HG02840 (cell line): ENCODE results near the gene COMMD3.

Experiments
- ATAC-seq: cut with Tn5 transposase; IDR thresholded peaks from one replicate; pipeline ENCODE4 v1.9.1; 2021; ENCODE audit warnings: mild to moderate bottlenecking, moderate library complexity, moderate number of reproducible peaks; ENCODE audit not compliant: unreplicated experiment, low FRiP score

Gene COMMD3

DNA sequence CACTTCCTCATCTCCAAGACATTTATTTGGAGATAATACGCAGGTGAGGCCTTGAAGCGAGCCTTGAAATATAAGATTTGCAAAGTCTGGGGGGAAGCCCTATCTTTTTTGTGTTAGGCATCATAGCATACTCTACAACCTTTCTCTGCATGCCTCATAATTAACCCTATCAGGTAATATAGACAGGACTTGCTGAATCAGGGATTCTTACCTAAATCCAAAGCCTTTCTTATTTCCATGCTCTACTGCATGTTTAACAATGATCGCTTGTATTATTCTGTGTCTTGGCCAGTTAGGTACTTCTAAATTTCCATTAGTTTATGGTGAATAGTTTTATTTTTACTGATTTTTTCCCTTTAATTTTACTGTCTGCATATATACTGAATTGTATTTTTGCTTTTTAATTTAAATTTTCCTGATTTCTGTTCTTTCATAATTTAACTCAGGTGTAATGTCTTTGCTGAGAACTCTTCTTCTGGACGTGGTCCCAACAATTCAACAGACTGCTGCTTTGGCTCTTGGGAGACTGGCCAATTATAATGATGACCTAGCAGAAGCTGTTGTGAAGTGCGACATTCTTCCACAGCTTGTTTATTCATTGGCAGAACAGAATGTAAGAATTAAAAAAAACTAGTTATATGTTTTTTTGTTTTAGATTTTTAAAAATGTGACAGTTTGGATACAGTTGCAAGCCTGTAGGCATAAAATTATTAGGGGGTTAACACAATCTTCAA is 48.4 kb downstream of the COMMD3 start:
- ATAC-seq, result no peak

DNA sequence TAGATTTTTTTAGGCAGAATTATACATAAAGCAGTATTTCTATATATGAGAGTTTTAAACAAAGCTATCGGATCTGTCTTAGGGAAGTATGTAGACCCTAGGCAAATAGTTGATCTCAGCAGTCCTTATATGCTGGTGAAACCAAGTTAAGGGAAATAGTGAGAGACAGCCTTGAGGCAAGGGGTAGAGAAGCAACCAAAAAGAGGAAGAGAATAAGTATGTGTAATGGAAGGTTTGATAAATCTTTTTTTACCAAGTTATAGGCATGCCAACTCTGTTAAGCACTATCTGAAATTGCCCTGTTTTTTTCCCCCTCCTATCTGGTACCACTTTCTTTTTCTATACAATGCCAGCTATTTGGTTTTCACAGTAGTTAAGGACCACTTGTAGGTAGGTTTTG is 49.0 kb downstream of the COMMD3 start:
- no peak for ATAC-seq

DNA sequence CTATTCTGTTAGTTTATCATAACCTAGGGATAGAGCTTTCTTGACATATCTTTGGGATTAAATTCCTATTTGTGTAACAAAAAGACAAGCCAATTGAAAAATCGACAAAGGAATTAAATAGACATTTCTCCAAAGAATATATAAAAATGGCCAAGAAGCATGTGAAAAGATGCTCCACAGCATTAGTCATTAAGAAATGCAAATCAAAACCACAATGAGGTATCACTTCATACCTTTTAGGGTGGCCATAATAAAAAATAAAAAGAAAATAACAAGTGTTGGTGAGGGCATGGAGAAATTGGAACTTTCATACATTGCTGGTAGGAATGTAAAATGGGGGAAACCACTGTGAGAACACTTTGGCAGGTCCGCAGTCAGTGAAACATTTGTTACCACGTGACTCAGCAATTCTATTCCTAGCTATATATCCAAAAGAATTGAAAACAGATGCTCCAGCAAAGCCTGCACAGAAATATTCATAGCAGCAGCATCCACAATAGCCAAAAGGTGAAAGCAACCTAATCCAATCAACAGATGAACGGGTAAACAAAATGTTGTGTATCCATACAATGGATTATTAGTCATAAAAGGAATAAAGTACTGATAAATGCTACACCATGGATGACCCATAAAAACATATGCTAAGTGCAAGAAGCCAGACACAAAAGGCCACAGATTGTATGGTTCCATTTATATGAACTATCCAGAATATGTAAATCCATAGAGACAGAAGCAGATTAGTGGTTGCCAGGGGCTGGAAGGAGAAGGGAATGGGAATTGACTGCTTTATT is 49.7 kb downstream of the COMMD3 start:
- no peak for ATAC-seq

DNA sequence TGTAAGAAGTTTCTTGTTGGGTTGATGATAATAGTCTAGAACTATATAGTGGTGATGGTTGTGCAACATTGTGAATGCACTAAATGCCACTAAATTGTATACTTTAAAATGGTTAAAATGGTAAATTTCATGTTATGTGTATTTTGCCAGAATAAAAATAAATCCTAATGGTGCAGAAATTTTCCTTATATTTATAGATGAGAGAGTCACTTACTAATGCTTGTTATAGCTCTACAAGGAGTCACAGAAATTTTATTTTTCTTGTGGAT is 50.2 kb downstream of the COMMD3 start:
- ATAC-seq, result no peak

DNA sequence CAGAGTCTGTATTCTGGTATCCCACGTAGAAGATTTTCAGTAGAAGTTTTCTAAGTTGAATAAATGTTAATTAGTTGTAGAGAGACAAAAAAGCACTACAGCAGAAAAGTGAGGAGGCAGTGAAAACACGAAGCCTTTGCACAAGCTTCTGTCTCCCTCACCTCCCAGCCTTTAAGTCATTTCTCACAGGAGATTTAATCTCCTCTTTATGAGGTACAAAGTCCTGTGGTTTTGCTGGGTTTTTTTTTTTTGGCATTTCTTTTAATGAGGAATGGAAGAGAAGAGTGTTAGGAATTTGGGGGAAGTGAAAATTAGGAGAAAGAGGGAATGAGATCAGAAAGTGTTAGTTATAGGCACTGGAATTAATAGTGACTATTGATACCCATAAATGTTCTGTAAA is 50.6 kb downstream of the COMMD3 start:
- no peak for ATAC-seq

DNA sequence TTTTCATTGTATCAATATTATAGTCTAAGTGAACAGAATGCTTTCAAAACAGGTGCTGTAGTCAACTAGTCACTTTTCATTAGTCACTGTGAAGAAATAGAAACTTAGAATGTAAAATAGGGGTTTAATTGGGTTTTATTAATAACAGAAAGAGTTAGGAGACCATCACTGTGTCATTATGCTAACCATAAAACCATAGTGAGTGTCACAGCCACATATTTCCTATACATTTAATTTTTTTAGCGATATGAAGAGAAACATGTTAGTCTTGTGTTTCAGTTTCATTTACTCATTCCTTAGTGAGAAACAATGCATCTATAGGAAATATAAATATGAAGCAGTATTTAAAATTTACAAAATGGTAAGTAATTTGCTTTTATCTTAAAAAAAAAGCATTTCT is 51.3 kb downstream of the COMMD3 start:
- no peak for ATAC-seq

DNA sequence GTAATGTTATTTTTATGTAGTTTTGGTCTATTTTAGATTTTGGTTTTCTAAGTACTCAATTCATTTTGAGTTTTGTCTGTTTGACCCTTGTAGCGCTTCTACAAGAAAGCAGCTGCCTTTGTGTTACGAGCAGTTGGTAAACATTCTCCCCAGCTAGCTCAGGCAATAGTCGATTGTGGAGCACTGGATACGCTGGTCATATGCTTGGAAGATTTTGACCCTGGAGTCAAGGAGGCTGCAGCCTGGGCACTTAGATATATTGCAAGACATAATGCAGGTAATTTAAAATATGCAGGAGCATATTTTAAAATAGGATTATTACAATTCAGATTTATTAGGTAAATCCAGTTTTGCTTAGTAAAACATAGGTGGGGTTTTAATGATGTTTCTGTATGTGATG is 52.2 kb downstream of the COMMD3 start:
- ATAC-seq, result no peak

DNA sequence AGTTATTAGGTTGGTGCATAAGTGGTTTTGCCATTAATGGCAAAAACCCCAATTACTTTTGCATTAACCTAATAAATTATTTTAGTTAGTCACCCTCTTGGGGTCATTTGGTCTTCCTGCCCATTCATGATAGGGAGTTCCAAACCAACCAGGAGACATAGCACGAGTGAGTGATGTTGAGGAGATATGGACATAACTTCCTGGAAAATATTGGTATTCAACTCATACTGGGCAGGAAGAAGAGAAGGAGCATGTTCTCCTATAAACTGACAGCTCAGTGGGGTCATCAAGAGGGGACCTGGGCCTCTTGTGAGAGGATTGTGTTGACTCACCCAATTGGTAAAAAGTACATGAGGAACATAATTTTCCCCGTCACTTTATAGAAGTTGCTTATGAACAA is 52.8 kb downstream of the COMMD3 start:
- no peak for ATAC-seq

DNA sequence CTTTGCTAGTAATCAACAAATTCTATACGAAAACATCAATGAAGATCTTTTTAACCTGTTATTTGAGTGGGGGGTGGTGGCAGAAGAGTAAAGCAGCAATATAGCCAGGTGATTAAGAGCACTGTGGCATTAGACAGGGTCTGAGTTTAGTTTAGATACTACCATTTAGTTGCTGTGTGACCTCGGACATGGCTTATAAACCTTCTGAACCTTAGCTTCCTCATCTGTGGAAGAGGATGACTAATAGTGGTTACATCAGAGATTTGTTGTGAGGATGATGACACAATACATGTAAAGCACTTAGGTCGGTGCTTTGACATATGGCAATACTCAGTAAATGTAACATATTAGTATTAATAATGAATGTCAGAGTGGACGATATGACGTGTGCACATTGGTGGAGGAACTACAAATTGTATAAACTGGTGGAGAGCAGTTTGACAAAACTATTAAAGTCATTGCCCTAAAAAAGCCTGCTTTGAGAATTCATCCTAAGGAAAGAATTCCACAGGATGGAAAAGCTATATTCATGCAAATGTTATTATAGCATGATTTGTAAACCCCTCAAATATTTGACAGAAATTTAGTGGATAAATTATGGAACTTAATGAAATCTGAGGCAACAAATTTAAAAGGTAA is 53.4 kb downstream of the COMMD3 start:
- no peak for ATAC-seq
